AG10803 (cell line): ENCODE measurements around the gene RNF7.
A peak's percentile ranks its signal among the peaks of the same experiment; 100 is the strongest.

Source experiments
- DNase-seq: peaks from one replicate; pipeline ENCODE4 v3.0.0; 2010; ENCODE audit warnings: low read depth
- H3K4me3 ChIP-seq: 2 replicates; pipeline ENCODE4 v1.5.1; 2011; ENCODE audit warnings: mild to moderate bottlenecking, low read length, control low read depth
- TF ChIP-seq, protein P1 (sequence below): conservative IDR thresholded peaks from 2 replicates; pipeline ENCODE4 v1.5.1; 2011; ENCODE audit warnings: mild to moderate bottlenecking, low read length, control low read depth, inconsistent platforms

RNF7 gene

DNA sequence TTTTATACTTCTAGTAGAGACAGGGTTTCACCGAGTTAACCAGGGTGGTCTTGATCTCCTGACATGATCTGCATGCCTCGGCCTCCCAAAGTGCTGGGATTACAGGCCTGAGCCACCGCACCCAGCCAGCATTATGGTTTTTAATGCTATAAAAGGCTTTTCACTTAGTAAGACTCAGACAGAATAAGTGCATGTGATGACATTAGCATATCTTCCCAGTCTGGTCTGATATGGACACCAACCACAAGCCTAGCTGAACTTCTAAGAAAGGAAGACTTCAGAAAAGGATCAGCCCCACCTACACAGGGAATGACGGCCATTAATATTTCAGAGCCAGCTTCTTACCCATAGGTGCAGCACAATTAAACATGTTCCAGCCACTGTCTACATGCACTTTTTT lies 52.1 kb downstream of the RNF7 start:
- DNase-seq = no peak
- H3K4me3 ChIP-seq = no peak overlapping the region
- TF ChIP-seq, protein P1, sequence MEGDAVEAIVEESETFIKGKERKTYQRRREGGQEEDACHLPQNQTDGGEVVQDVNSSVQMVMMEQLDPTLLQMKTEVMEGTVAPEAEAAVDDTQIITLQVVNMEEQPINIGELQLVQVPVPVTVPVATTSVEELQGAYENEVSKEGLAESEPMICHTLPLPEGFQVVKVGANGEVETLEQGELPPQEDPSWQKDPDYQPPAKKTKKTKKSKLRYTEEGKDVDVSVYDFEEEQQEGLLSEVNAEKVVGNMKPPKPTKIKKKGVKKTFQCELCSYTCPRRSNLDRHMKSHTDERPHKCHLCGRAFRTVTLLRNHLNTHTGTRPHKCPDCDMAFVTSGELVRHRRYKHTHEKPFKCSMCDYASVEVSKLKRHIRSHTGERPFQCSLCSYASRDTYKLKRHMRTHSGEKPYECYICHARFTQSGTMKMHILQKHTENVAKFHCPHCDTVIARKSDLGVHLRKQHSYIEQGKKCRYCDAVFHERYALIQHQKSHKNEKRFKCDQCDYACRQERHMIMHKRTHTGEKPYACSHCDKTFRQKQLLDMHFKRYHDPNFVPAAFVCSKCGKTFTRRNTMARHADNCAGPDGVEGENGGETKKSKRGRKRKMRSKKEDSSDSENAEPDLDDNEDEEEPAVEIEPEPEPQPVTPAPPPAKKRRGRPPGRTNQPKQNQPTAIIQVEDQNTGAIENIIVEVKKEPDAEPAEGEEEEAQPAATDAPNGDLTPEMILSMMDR = no peak

DNA sequence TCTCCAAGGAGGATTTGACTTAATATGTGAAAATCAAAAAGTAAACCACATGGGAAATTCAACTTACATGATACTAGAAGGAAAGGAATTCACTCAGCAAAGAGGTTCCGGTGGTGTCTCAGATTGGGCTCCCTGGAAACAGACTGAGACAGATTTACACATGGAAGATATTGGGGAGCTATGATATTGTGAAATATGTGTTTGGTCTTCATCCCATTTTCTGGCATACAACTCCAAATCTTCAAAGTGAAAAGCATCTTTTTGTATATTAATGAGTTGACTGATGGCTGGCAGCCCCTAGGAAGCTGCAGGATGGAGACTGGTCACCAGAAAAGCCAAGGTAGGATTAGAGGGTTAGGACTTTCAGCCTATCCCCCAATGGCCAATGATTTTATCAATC lies 54.4 kb downstream of the RNF7 start:
- no peak overlapping the region for H3K4me3 ChIP-seq
- TF ChIP-seq, protein P1 = no peak
- DNase-seq = no peak

DNA sequence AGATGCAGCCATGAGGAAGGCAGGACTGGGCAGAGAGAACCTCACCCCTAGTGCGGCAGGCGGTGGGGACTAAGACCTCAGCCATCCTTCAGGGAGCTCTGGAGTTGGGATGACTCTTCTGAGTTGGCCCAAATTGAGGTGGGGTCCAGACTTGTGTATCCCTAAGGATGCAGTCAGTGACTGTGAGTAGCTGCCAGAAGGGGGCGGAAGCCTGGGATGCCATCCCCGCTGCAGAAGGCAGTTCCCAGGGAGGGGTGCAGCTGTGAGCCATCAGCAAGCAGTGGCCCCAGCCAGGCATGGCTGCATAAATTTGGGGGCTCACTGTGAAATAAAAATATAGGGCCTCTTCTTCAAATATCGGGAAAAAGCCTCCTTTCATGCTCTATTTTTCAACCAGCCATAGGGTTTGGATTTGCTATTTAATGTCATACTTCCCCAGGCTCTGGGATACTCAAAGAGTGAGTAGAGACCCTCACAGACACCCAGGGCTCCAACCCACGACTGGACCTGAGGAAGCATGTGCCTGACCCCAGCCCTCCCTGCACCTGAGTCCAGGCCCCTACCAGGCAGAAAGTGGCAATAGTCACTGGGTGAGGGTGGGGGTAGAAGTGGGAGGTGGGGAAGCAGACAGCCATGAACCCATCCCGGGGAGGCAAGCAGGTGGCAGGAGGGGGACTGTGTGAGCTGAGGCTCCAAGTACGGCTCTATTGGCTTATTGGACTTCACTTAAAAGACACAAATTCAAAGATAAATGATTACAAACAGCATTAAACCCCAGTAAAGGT lies 55.6 kb downstream of the RNF7 start:
- TF ChIP-seq, protein P1 = no peak
- H3K4me3 ChIP-seq = no peak overlapping the region
- no peak for DNase-seq

DNA sequence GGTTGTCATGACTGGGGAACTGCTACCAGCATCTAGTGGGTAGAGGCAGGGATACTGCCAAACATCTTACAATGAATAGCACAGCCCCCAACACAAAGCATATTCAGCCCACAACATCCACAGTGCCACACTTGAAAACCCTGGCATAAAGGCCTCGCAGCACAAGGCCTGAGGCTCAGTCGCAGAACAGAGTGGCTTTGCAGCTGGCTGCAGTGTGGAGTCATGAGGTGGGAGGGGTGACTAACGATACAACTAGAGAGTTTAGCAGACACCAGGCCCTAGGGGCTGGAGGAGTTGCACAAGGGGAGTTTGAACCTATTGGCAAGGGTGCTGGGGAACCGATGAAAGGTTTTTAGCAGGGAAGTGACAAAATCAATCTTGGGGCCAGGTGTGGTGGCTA lies 57.2 kb downstream of the RNF7 start:
- TF ChIP-seq, protein P1 = no peak
- H3K4me3 ChIP-seq = no peak overlapping the region
- DNase-seq = no peak

DNA sequence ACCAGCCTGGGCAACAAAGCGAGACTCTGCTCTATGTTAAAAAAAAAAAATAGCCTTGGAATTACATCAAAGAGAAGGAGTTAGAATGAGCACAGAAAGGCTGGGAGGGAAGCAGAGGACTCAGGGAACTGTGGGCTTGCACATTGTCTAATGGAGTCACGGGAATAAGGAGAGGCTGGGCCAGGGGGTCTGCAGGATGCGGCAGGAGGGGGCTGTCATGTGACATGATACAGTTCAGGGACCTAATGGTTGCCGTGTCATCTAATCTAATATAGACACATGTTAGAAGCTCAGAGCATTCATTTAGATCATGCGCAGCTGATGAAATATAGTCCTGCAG lies 57.6 kb downstream of the RNF7 start:
- TF ChIP-seq, protein P1 = no peak
- H3K4me3 ChIP-seq = no peak overlapping the region
- DNase-seq = no peak

DNA sequence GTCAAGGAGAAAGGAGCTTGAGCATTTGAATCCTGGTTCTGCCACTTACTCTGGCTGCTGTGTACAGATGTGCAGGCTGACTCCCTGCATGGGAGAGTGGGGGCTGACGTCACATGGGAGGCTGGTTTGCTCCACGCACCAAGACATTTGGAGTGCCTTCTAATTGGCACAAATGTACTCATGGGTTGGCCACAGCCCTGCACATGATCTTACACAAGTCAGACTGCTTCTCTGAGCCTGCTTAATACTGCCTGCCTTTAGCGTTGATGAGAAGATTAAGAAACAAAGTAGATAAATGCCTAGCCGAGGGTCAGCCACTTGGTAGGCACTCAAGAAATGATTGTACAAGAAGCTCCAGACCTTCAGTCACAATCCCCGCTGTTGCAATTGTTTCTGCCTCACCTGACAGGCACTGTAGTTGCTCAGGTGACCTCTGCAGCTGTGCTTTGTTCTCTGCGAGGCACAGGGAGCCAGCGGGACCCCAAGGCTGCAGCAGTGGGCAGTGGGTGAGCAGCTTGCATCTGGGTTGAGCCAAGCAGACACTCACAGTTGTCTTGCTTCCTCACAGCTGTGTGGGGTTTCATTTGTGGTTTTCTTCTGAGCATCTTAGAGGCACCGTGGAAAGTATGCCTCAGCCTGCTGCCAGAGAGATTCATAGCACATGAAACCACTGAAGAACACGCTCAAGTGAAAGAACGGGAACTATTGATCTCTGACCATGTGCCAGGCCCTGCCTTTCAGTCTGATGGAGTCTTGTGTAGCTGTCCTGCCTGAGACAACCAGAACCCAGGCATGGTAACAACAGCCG lies 58.2 kb downstream of the RNF7 start:
- no peak overlapping the region; the same call in 1 of the 2 replicates for H3K4me3 ChIP-seq
- TF ChIP-seq, protein P1 = no peak
- DNase-seq = peak; percentile 91
